Adrenal gland (tissue), 12 donors: ENCODE results near the gene MAGEB1. TPM values are rescaled to one million over a fixed set of nuclear protein-coding genes. Genes with fewer than 3 reads are reported as not detected.

Experiments used
- DNase-seq, 7 donors: peaks; one replicate each; pipeline ENCODE4 v3.0.0-alpha.2; 2019 to 2020
- H3K27ac ChIP-seq, 5 donors: fragments of 200-600 bp; sonication (generic) in 4 of 5; 1 replicate in 3 of 5; 2 replicates in 2 of 5; pipeline versions ENCODE4 v1.5.1 to v1.8.0; 2016 to 2020; ENCODE audit warnings: mild to moderate bottlenecking in 1 of 5
- H3K27me3 ChIP-seq: fragments of 200-600 bp; 2 replicates; pipeline ENCODE4 v1.8.0; 2021
- H3K36me3 ChIP-seq, 2 donors: fragments of 200-600 bp; replicated peaks in 1 of 2; 1 replicate in 1 of 2; 2 replicates in 1 of 2; pipeline versions ENCODE4 v1.5.1 to v1.8.0; 2018 to 2022
- H3K4me1 ChIP-seq, 2 donors: fragments of 200-600 bp; replicated peaks in 1 of 2; 1 replicate in 1 of 2; 2 replicates in 1 of 2; pipeline versions ENCODE4 v1.5.1 to v1.8.0; 2018 to 2021
- H3K4me3 ChIP-seq, 4 donors: fragments of 200-600 bp; sonication (generic) in 3 of 4; one replicate each; pipeline ENCODE4 v1.5.1; 2016 to 2018
- H3K9me3 ChIP-seq, 3 donors: fragments of 200-600 bp; sonication (generic) in 1 of 3; replicated peaks in 1 of 3; 1 replicate in 2 of 3; 2 replicates in 1 of 3; pipeline versions ENCODE4 v1.5.1 to v1.8.0; 2016 to 2021
- CTCF ChIP-seq, 6 experiments: fragments of 450-650 bp in 4 of 6; fragments of 200-600 bp in 2 of 6; sonication (generic) in 1 of 6; IDR thresholded peaks; 1 replicate in 5 of 6; 2 replicates in 1 of 6; pipeline versions ENCODE4 v1.5.1 to v1.8.0; 2016 to 2021; ENCODE audit warnings: antibody characterized with exemption in 6 of 6, mild to moderate bottlenecking in 2 of 6, moderate library complexity in 1 of 6
- POLR2A ChIP-seq, 2 donors: fragments of 450-650 bp; IDR thresholded peaks; one replicate each; pipeline ENCODE4 v1.6.1; 2017; ENCODE audit warnings: antibody characterized with exemption in 2 of 2, mild to moderate bottlenecking in 2 of 2, moderate library complexity in 1 of 2
- WGBS, 4 donors: extraction: QIAGEN DNeasy Blood & Tissue Kit in 2 of 4; methylation state at CpG; one replicate each; pipeline versions ENCODE4 v1.1.5 to v1.1.7; 2013 to 2017; 5-methylcytosine and 5-hydroxymethylcytosine counted together
- intact Hi-C, 2 donors: fragments of 100-400 bp; cut with DNase I; formaldehyde crosslinking; loops; one replicate each; pipeline versions ENCODE4 v1.14.1 to v1.15.0; 2022 to 2023
- polyA plus RNA-seq, 3 donors: library from polyadenylated mRNA; stranded (reverse); fragments of 200-250 nt in 2 of 3; fragments of 350-450 nt in 1 of 3; fragmentation: Illumina TruSeq in 1 of 3; extraction: RNeasy Lipid Tissue Mini Kit (QIAGEN cat#74804) in 1 of 3; gene quantifications; one replicate each; pipeline ENCODE4 v1.2.3, GENCODE V29; 2013 to 2014
- total RNA-seq, 9 donors: library from RNA; depleted of rRNA in 4 of 9; stranded (reverse); fragments of >200 nt in 4 of 9; fragments of 120-200 nt in 1 of 9; fragmentation: NEBNext Ultra II Directional in 1 of 9; extraction: Animal tissue kit (Norgen Biotek cat#: 25700) in 1 of 9; gene quantifications; one replicate each; pipeline versions ENCODE4 v1.1.0 to v1.2.4, GENCODE V29; 2013 to 2023
- donor health status: healthy with polysubstance abuse.
- donor health status: Bipolar disorder and iron deficiency.
- donor health status: DM: yes; HTN: yes; CAD: no.
- donor health status: DM: no; HTN: no; CAD: no.
- donor health status: DM: no; HTN: no; CAD: no.
- donor health status: DM: yes; HTN: yes; CAD: no.

Gene MAGEB1
- total and polyA plus RNA-seq, 12 donors = not detected

DNA sequence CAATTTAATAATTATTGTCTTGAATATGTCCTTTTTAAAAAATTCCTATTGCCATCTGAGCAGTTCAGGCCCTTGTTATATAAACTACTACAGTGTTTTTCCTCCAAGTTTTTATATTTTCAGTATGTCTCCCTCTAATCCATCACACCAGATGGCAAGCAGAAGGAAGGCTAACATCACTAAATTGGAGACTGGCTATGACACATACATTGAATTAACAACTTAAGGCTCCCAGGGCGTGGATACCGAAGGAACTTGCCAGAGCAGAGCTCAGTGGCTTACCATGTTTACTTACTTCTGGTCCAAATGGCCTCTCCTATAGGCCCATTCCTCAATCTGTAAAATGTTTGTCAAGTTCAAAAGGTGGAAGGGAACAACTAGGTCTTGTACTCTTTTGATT lies 13.0 kb downstream of the MAGEB1 start:
- no peak for DNase-seq
- WGBS, 4 donors = 67 to 88% (median 74%) methylated on average over 2 of the region's 2 CpGs

DNA sequence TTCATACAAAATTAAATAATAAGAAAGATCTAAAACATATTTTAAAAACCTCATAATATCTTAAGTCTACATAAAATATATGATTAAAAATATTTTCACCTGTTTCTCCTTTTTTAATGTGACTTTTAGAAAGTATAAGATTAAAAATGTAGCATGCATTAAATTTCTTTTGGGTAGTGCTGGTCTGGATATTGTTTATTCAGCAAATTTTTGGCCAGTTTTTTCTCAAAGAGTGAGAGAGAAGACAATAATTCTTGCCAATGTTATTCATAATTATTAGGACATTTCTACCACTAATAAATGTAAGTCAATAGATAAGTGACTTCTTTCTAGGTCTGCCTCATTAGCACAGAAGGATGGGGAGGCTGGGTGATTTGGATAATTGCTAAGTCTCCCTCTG lies 14.1 kb downstream of the MAGEB1 start:
- intact Hi-C loops = no loop called here
- H3K27ac ChIP-seq = no peak overlapping the region
- no peak overlapping the region for H3K4me3 ChIP-seq
- no peak for TF ChIP-seq CTCF (IDR thresholded peaks at IDR 0.05)
- no peak for TF ChIP-seq POLR2A (IDR thresholded peaks at IDR 0.05)
- peaks cover 9% of the 10 kb centered on the region for H3K27me3 ChIP-seq
- no peaks in the 10 kb centered on the region for H3K9me3 ChIP-seq
- H3K4me1 ChIP-seq = no peaks in the 10 kb centered on the region
- no peaks in the 10 kb centered on the region for H3K36me3 ChIP-seq
- DNase-seq = no peak

More for the DNA sequence above, 13.0 kb downstream of the MAGEB1 start:
- no peak overlapping the region for H3K27ac ChIP-seq
- no peak overlapping the region for H3K4me3 ChIP-seq
- intact Hi-C loops = no loop called here
- no peaks in the 10 kb centered on the region for H3K36me3 ChIP-seq
- H3K27me3 ChIP-seq = peaks cover 6% of the 10 kb centered on the region
- no peaks in the 10 kb centered on the region for H3K9me3 ChIP-seq
- TF ChIP-seq POLR2A (IDR thresholded peaks at IDR 0.05) = no peak
- no peak for TF ChIP-seq CTCF (IDR thresholded peaks at IDR 0.05)
- no peaks in the 10 kb centered on the region for H3K4me1 ChIP-seq

GRCh38 chrX:30262763-30263162 lies 15.8 kb downstream of the MAGEB1 start:
- Histone ChIP-seq H3K27me3 (peaks cover 9% of the 10 kb centered on the region), H3K36me3 (no peaks in the 10 kb centered on the region), H3K4me1 (no peaks in the 10 kb centered on the region), H3K9me3 (no peaks in the 10 kb centered on the region), H3K27ac (no peak overlapping the region), H3K4me3 (no peak overlapping the region)
- TF ChIP-seq POLR2A (IDR thresholded peaks at IDR 0.05) (no peak), CTCF (IDR thresholded peaks at IDR 0.05) (no peak)
- WGBS, 4 donors = 52 to 79% (median 65%) methylated on average over 1 of the region's 1 CpG
- no peak for DNase-seq
- intact Hi-C loops = no loop called here

DNA sequence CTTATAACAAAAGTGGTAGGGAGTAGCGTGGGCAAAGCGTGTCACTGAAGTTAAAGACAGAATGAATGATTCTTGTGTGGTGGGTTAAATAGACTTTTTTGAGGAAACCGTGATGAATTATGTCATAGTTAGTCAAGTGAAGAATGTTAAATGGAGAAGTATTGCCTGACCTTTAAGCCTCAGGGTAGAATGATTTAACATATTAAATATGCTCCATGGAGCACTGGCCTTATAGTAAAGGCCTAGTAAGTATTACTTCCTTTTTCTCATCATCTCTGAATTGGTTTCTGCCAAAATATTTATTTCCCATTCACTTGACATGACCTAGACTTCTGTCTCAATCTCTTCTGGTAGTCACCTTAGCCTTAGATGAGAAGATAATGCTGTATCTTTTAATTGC lies 23.7 kb downstream of the MAGEB1 start:
- TF ChIP-seq POLR2A (IDR thresholded peaks at IDR 0.05) (no peak), CTCF (IDR thresholded peaks at IDR 0.05) (no peak)
- no peaks in the 10 kb centered on the region for H3K9me3 ChIP-seq
- no peaks in the 10 kb centered on the region for H3K4me1 ChIP-seq
- intact Hi-C loops = loop anchor here in 1 of 2 donors (5.0 kb wide), 1 partner anchor 237 kb away; no protein-coding TSS in a partner anchor
- peaks cover 6% of the 10 kb centered on the region for H3K27me3 ChIP-seq
- no peak overlapping the region for H3K4me3 ChIP-seq
- whole genome bisulfite sequencing, 4 donors = 72 to 92% (median 85%) methylated on average over 3 of the region's 3 CpGs
- no peak for DNase-seq
- H3K27ac ChIP-seq = no peak overlapping the region
- no peaks in the 10 kb centered on the region for H3K36me3 ChIP-seq
